CD4-positive, alpha-beta T cell treated with Interleukin-17A for 4 hours (primary cell): ENCODE measurements around the gene HASPIN.

Experiments
- DNase-seq: peaks from one replicate; pipeline ENCODE4 v3.0.0-alpha.2; 2020; ENCODE audit warnings: mixed read lengths

Gene HASPIN

DNA sequence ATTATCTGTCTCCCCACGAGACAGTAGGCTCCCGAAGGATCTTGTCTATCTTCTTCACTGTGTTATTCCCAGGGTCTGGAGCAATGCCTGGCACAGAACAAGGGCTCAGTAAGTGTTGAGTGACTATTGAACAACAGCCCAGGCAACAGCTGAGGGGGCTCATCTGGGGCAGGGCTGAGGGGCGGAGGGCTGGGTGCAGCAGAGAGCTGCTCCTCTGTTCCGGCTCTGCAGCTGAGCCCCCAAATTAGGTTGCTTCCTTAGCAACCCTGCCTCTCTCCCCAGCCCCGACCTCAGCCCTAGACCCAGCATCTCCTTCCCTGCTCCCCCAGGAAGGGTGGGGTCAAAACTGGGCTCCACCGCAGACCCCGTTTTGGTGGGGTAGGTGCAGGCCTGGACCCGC is 45.1 kb downstream of the HASPIN start:
- DNase-seq: no peak

DNA sequence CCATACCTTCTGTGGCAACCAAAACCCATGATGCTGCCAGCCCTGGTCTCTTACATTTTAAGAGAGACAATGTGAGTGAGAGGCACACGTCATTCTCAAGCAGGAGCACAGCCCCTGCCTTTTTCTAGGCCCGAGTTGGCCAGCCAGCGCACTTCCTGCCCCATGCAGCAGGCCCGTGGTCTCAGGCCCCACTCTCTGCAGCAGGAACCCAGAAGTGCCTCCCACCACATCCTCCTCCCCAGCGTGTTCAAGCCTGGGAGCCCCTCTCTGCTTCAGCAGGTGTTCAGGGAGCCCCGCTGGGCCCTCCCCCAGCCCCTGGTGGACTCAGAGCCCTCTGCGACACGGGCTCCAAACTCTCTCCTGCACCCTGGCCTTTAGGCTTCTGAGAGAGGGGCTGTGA is 46.8 kb downstream of the HASPIN start:
- peak; percentile 41 for DNase-seq

DNA sequence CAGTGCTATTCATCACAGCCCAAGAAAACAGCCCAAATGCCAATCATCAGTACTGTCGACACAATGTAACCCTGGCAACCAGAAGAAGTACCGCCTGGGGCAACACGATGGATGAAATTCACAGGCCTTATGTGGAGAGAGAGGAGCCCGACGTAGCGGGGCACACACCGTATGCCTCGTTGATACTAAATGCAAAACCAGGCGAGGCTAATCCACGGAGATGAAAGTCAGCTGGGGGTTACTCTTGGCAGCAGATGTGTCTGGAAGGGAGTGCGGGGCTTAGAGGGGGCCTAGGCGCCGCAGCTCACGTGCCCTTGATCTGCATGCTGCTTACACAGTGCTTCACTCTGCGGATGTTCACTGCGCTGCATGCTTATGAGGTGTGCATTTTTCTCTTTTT is 47.4 kb downstream of the HASPIN start:
- peak; percentile 23 for DNase-seq

DNA sequence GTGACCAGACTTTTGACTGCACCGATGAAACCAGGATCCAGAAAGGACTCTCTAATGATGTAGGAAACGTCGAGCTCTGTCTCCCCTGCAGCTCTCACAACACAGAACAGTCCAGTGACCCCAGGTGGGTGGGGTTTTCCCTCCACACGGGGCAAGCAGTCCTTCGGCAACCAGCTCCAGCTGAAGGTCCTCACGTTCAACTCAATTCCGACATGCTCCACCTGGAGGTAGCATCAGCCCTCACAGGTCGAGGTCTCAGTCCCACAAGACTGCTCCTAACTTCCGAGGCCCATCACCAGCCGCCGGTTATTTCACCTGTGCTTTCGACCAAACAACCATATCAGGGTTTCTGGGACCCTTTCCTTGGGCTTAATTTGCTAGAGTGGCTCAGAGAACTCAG is 49.1 kb downstream of the HASPIN start:
- no peak for DNase-seq

DNA sequence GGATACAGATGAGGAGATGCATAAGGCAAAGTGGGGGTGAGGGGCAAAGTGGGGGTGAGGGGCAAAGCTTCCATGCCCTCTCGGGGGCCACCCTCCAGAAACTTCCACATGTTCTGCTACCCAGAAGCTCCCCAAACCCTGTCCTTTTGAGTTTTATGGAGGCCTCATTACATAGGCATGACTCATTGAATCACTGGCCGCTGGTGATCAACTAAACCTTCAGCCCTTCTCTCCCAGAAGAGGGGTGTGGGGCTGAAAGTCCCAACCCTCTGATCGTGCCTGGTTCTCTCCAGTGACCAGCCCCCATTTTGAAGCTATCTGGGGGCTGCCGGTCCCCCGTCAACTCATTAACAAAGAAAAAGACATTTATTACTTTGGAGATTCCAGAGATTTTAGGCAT is 49.8 kb downstream of the HASPIN start:
- no peak for DNase-seq

DNA sequence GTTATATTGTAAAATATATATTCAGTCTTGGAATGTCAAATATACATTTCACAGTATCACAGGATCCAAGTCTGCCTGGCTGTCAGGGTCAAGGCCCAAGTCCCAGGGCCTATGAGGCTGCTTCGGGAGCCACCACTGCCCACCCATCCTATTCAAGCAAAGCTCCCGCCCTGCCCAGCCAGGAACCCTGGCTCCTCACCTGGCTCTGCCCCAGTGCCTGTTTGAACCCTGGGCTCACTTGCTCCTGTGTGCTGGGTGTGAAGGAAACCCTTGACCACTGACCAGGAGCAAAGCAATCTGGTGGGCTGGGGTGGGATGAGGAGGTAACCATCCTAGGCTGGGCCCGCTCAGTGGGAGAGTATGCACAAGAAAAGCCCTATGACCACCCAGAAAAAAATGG is 50.3 kb downstream of the HASPIN start:
- no peak for DNase-seq
